Activated naive CD4-positive, alpha-beta T cell treated with Interleukin-2 at 50 U/mL for 16 hours (primary cell): ENCODE data around the gene WDR48.

Experiments
- DNase-seq: peaks from one replicate; pipeline ENCODE4 v3.0.0-alpha.2; 2020

The WDR48 gene

GRCh38 chr3:39102504-39103323 is 50.9 kb downstream of the WDR48 start:
- no peak for DNase-seq

GRCh38 chr3:39103324-39103693 is 51.5 kb downstream of the WDR48 start:
- no peak for DNase-seq

GRCh38 chr3:39103791-39104552 is 52.2 kb downstream of the WDR48 start:
- DNase-seq = no peak

GRCh38 chr3:39104961-39105686 is 53.3 kb downstream of the WDR48 start:
- DNase-seq = no peak

GRCh38 chr3:39105687-39106063 is 53.9 kb downstream of the WDR48 start:
- no peak for DNase-seq

- no peak for DNase-seq
These were observed 54.5 kb downstream of the WDR48 start for GRCh38 chr3:39106281-39106811.

GRCh38 chr3:39106851-39107387 is 55.1 kb downstream of the WDR48 start:
- peak; percentile 12 for DNase-seq

- DNase-seq = peak; percentile 70
These were observed 55.8 kb downstream of the WDR48 start, which contains the start of the genes GORASP1 and TTC21A for GRCh38 chr3:39107388-39108199. Gene GORASP1 (minus strand): TSS chr3:39107627. CDS start chr3:39107541, 86 bp downstream. Gene TTC21A (plus strand): TSS chr3:39107680. CDS start chr3:39107838, 158 bp downstream.

- no peak for DNase-seq
These were observed 56.4 kb downstream of the WDR48 start for GRCh38 chr3:39108200-39108710.

GRCh38 chr3:39109086-39109485 is 57.3 kb downstream of the WDR48 start:
- DNase-seq = no peak

- no peak for DNase-seq
These were observed 58.3 kb downstream of the WDR48 start for GRCh38 chr3:39110041-39110639.

- no peak for DNase-seq
These were observed 60.3 kb downstream of the WDR48 start for GRCh38 chr3:39112113-39112512.

GRCh38 chr3:39112535-39112934 is 60.7 kb downstream of the WDR48 start:
- no peak for DNase-seq

- no peak for DNase-seq
These were observed 61.5 kb downstream of the WDR48 start for GRCh38 chr3:39113291-39113690.

- DNase-seq = no peak
These were observed 62.6 kb downstream of the WDR48 start for GRCh38 chr3:39114456-39114855.

- DNase-seq = no peak
These were observed 64.1 kb downstream of the WDR48 start for GRCh38 chr3:39115870-39116269.

- DNase-seq = no peak
These were observed 66.3 kb downstream of the WDR48 start for GRCh38 chr3:39118079-39118478.

- no peak for DNase-seq
These were observed 67.3 kb downstream of the WDR48 start for GRCh38 chr3:39118931-39119660.

GRCh38 chr3:39121621-39122020 is 69.8 kb downstream of the WDR48 start:
- DNase-seq = no peak

GRCh38 chr3:39122813-39123212 is 71.0 kb downstream of the WDR48 start:
- no peak for DNase-seq
